SK-MEL-5 (cell line): ENCODE data around the gene COL8A2. TPM values are rescaled to one million over a fixed set of nuclear protein-coding genes. Genes with fewer than 3 reads are reported as not detected.

Source experiments
- DNase-seq: peaks from one replicate; pipeline ENCODE4 v3.0.0-alpha.2; 2016; ENCODE audit warnings: low read depth, low spot score
- in situ Hi-C: cut with HindIII; loops from 2 replicates; pipeline ENCODE4 v1.10.0; 2016; ENCODE audit warnings: low sequenced_read_pairs, high pct_unique_total_duplicates, low pct_unique_long_range_greater_than_20kb
- total RNA-seq: library from RNA; depleted of rRNA; stranded (reverse); fragments of >200 nt; shearing (Covaris generic); gene quantifications from 2 replicates; pipeline ENCODE4 v1.2.3, GENCODE V29; 2014

Gene COL8A2
- total RNA-seq, 1 experiment from 2014 or later = 0.11 TPM

DNA sequence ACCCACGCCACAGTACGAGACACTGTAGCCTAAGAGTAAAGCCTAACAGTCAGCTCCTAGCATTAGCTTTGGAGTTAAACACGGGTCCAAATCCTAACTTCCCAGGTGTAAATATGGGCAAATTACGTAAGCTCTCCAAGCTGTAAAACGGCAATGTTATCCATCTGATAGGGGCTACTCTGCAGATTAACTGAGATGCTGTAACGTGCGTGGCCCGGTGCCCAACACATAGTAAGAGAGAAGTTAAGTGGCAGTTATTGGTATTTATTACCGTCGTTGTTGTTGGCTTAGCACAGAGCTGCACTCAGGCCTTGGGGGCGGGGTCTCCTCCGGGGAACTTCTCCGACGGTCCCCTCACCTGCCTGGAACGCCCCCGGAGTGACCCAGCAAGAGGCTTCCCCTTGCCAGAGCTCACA lies 23.8 kb upstream of the COL8A2 start:
- DNase-seq = no peak
- in situ Hi-C loops = no loop called here

- no peak for DNase-seq
- in situ Hi-C loops = no loop called here
These were observed 19.4 kb upstream of the COL8A2 start for GRCh38 chr1:36144413-36144812.

GRCh38 chr1:36143424-36143823 lies 18.4 kb upstream of the COL8A2 start:
- in situ Hi-C loops = no loop called here
- no peak for DNase-seq

GRCh38 chr1:36142121-36142520 lies 17.1 kb upstream of the COL8A2 start:
- in situ Hi-C loops = no loop called here
- no peak for DNase-seq

GRCh38 chr1:36139521-36139920 lies 14.5 kb upstream of the COL8A2 start:
- no peak for DNase-seq
- in situ Hi-C loops = no loop called here

DNA sequence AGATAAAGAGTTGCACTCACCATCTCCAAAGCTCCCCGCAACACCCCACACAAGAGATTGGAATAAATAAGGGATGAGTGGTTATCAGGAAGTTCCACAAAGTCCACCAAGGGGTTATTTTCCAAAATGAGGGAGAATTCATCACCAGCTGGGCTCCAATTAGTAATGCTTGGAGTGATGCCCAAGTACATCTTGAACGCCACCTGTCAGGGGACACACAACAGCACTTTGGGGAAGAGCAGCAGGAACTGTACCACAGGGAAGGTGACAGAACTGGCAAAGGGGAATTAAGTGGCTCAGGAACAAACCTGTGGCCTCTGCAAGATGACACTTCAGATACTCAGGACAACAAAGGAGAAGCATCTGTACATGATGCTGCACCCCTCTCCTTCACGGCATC lies 12.8 kb upstream of the COL8A2 start:
- in situ Hi-C loops = no loop called here
- DNase-seq = no peak

DNA sequence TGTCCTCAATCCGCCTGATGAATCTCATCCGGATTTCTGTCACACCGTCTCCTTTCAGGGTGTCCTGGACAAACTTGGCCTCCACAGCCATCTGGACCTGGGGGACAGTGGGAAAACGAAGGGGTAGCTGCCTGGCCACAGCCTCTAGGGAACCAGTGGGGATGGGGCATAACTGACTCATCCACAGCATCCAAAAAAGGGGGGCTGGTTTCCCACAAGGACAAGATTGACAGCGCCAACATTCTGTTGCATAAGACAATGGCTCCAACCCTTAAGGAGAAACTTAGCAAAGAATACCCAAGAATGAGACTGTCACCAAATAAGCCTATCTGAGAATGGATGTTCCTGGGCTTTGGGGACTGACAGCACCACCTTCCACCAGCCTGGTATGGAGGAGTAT lies 12.2 kb upstream of the COL8A2 start:
- no peak for DNase-seq
- in situ Hi-C loops = no loop called here

DNA sequence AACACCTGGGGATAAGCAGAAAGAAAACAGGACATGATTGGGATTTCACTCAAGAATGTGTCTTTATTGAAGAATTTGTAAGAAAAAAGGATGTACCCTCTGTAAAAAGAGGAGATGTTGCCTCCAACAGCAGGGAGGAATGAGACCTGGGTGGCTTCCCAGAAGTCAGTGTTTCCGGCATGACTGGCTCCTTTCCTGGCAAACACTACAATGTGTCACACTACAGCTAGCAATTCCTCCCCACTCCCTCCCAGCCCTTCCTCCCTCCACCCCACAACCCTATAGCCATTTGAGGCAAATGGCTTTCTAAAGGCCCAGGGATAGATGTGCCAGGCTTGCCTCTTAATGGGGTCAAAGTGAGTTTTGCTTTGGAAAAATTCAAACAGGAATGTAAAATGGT lies 11.5 kb upstream of the COL8A2 start:
- no peak for DNase-seq
- in situ Hi-C loops = no loop called here

DNA sequence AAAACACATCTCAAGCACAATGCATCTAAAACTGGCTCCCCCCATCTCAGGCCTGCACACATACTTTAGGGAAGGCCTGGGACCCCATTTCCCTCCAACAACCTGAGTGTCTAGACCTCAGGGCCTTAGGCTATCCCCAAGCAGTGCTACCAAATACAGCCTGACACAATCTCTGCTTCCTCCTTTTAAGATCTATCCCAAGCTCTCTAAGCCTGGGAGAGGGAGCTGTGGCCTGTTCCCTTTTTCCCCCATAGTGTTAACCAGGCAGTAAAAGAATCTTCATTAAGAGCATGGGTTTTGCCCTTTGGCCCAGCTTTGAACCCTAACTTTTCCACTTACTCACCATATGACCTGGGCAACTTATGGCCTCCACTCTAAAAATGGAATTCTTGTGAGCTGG lies 10.8 kb upstream of the COL8A2 start:
- DNase-seq = no peak
- in situ Hi-C loops = no loop called here

- in situ Hi-C loops = no loop called here
- DNase-seq = no peak
These were observed 10.3 kb upstream of the COL8A2 start for GRCh38 chr1:36135330-36135667.

DNA sequence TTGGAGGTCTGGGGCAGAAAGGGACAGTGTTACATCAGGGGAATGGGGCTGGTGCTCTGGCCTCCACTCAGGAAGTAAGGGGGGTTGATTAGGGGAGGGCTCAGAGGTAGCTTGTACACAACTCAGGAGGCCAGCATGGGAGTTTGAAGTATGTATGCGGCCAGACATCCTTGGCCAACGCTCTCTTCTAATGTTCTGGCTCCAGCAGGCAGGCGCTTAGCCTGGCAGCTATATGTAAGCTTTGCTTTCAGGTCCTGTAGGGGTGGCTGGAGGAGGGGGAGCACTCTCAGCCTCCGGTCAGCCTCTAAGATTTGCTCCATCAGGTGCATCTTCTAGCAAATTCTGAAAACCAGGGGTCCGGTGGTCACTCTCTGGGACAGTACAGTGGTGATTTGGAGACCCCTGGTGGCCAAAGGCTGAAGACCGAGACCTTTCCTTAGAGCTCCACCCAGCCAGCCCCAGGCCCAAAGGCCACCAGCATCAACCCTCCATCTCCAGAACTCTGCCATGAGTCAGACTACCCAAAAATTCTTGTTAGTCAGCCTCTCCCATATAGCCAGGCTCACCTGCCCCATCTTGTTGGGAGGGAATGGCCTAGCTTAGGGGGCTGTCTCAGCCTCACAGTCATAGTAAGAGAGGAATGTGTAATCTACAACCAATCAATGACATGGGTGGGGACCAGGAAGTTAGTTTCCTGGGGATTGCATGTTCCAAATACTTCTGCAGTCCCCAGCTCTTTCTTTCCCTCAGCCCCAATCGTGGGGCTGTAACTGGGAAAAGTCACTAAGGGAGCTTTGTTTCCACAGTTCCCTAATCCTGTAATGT lies 9.7 kb upstream of the COL8A2 start:
- DNase-seq = peak; percentile 71
- in situ Hi-C loops = no loop called here

DNA sequence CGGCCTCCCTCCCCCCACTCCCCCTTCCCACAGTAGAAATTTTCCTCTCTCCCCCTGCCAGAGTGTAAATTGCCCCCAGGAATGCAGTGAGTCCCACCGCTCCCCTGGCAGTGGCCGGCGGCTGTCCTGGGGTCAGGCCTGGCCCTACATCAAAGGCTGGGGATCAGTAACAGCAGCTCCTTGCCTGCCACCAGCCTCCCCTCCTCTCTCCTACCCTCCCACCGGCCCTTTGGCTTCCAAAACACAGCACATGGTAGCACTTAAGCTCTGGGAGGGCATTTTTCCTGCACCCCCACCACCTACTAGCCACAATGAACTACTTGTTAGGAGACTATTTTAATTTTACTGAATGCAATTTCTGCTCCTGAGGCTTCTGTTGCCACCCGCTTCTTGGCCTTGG lies 9.0 kb upstream of the COL8A2 start:
- DNase-seq = no peak
- in situ Hi-C loops = no loop called here

- in situ Hi-C loops = no loop called here
- DNase-seq = peak; percentile 52
These were observed 8.5 kb upstream of the COL8A2 start for GRCh38 chr1:36133484-36133883.

- in situ Hi-C loops = no loop called here
- no peak for DNase-seq
These were observed 7.0 kb upstream of the COL8A2 start for GRCh38 chr1:36132029-36132428.

GRCh38 chr1:36128905-36129206 lies 3.8 kb upstream of the COL8A2 start:
- DNase-seq = no peak
- in situ Hi-C loops = no loop called here

GRCh38 chr1:36128126-36128904 lies 3.3 kb upstream of the COL8A2 start:
- no peak for DNase-seq
- in situ Hi-C loops = no loop called here

DNA sequence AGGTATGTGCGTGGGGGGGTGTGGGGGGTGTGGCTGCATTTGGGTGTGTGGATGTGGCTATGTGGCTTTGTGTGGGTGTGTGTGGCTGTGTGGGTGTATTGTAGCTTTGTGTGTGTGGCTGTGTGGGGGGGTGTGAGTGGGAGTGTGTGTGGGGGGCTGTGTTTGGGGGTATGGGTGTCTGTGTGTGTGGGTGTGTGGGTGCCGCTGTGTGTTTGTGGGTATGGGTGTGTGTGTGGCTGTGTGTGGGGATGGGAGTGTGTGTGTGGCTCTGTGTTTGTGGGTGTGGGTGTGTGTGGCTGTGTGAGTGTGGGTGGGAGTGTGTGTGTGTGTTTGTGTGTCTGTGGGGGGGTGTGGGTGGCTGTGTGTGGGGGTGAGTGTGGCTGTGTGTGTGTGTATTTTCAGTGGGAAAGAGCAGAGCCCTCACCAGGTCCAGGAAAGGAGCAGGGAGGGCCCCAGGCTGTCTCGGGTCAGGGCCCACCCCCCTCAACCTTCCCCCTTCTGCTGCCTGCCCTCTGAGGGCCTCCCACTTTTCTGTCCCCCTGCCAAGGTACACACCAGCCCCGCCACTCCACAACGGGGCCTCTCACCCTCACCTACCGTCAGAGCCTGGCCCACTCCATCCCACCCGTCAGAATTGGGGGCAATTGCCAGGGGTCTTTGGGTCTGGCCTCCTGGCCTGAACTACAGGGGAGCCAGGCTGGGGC lies 1.9 kb upstream of the COL8A2 start:
- in situ Hi-C loops = no loop called here
- no peak for DNase-seq

- in situ Hi-C loops = no loop called here
- no peak for DNase-seq
These were observed 1.1 kb upstream of the COL8A2 start for GRCh38 chr1:36126005-36126716.
